Panc1 (cell line): ENCODE data around the gene TRMT6.

Experiments used
- CTCF ChIP-seq: fragments of 450-650 bp; IDR thresholded peaks from 2 replicates; pipeline ENCODE4 v1.5.1; 2017; ENCODE audit warnings: mild to moderate bottlenecking
- POLR2AphosphoS5 ChIP-seq: IDR thresholded peaks from 2 replicates; pipeline ENCODE4 v1.6.1; 2012; ENCODE audit warnings: mild to moderate bottlenecking, low read depth, low read length, moderate library complexity
- REST ChIP-seq, 2 experiments: IDR thresholded peaks; 2 replicates each; pipeline ENCODE4 v1.6.1; 2011 to 2012; ENCODE audit warnings: low read depth in 2 of 2, control low read depth in 1 of 2, low read length in 1 of 2, mild to moderate bottlenecking in 1 of 2, moderate library complexity in 1 of 2; ENCODE audit not compliant: insufficient read depth in 1 of 2

- no peak for TF ChIP-seq CTCF
- TF ChIP-seq REST (IDR thresholded peaks at IDR 0.05; ENCODE audit: insufficient read depth in 1 of 2, low read depth in 2 of 2, low read length in 1 of 2) = no peak
- TF ChIP-seq POLR2AphosphoS5 = no peak
Measured at GRCh38 chr20:5923493-5923892, 26.8 kb downstream of the TRMT6 start.
